Measurements from ENCODE around the gene RFX3. TPM values are rescaled to one million over a fixed set of nuclear protein-coding genes. Genes with fewer than 3 reads are reported as not detected.

RFX3 gene
- total RNA-seq, 1 experiment from 2014 or later: 9.9 TPM

GRCh38 chr9:3569529-3569928 lies 43.7 kb upstream of the RFX3 start:
- no peak overlapping the region for H4K5ac ChIP-seq (ENCODE audit: insufficient read length, low read depth, low read length)
- no peak overlapping the region for H3K14ac ChIP-seq (ENCODE audit: insufficient read depth, low read length)
- H3K4me1 ChIP-seq (ENCODE audit: insufficient read depth, low read length): no peaks in the 10 kb centered on the region
- H4K91ac ChIP-seq (ENCODE audit: insufficient read length, low read depth, low read length): no peak overlapping the region
- no peak overlapping the region for H2AK5ac ChIP-seq (ENCODE audit: insufficient read length, low read length)
- no peaks in the 10 kb centered on the region for H3K27me3 Mint-ChIP-seq (ENCODE audit: low read depth)
- H4K8ac ChIP-seq (replicated peaks; ENCODE audit: insufficient read length, low read depth, low read length): no peak overlapping the region
- no peaks in the 10 kb centered on the region for H3K23me2 ChIP-seq (ENCODE audit: insufficient read length, low read depth, low read length, poor library complexity, severe bottlenecking)
- H2BK5ac ChIP-seq (ENCODE audit: insufficient read length, low read length): no peak overlapping the region
- H3K4ac ChIP-seq (ENCODE audit: low read depth, low read length): no peak overlapping the region
- no peaks in the 10 kb centered on the region for H3K4me1 Mint-ChIP-seq
- H3K9me3 Mint-ChIP-seq: no peaks in the 10 kb centered on the region
- H2BK12ac ChIP-seq (ENCODE audit: insufficient read length, low read depth, low read length): no peak overlapping the region
- no peak overlapping the region for H2AFZ ChIP-seq (ENCODE audit: low read length)
- TF ChIP-seq CTCF (conservative IDR thresholded peaks at IDR 0.05): no peak
- no peak overlapping the region for H3K4me3 Mint-ChIP-seq
- no CpG with 5 or more reads among the region's 1 CpG for WGBS (ENCODE audit: extremely low coverage, insufficient read length, low lambda C conversion rate)
- no peak overlapping the region for H3K23ac ChIP-seq (ENCODE audit: insufficient read length, low read depth, low read length)
- H2BK120ac ChIP-seq (ENCODE audit: low read depth, low read length, poor library complexity, severe bottlenecking): no peak overlapping the region
- H3K27me3 ChIP-seq (ENCODE audit: insufficient read depth, low read length): no peaks in the 10 kb centered on the region
- no peak overlapping the region for H3K27ac Mint-ChIP-seq
- H4K20me1 ChIP-seq (ENCODE audit: control insufficient read depth, insufficient read depth, insufficient read length): no peaks in the 10 kb centered on the region
- no peaks in the 10 kb centered on the region for H3K79me2 ChIP-seq (ENCODE audit: insufficient read depth, low read length)
- no peak overlapping the region for H2BK15ac ChIP-seq (ENCODE audit: low read depth, low read length)
- no peak for DNase-seq
- H3K4me2 ChIP-seq (ENCODE audit: insufficient read depth, insufficient read length, low read length): no peak overlapping the region
- H3K79me1 ChIP-seq (ENCODE audit: insufficient read depth, low read depth, low read length, poor library complexity, severe bottlenecking): no peaks in the 10 kb centered on the region
- no peak overlapping the region for H3K9ac ChIP-seq (ENCODE audit: extremely low read depth, insufficient read length, low read length)
- H3K18ac ChIP-seq (ENCODE audit: insufficient read length, low read depth, low read length): no peak overlapping the region
- H3K27ac ChIP-seq (ENCODE audit: insufficient read length, low read depth, low read length): no peak overlapping the region
- no peak overlapping the region for H2BK20ac ChIP-seq (ENCODE audit: low read depth, low read length, poor library complexity, severe bottlenecking)
- no peak overlapping the region for H3T11ph ChIP-seq (ENCODE audit: low read length)
- H3K9me3 ChIP-seq (ENCODE audit: control insufficient read depth, low read depth, low read length): no peaks in the 10 kb centered on the region
- H3K36me3 Mint-ChIP-seq (ENCODE audit: insufficient read depth in 1 of 3, low read depth in 3 of 3): no peaks in the 10 kb centered on the region
- no peak overlapping the region for H3K56ac ChIP-seq (ENCODE audit: insufficient read length, low read depth, low read length)

Data from H9 (cell line).